ENCODE results near the gene NACA. TPM values are rescaled to one million over a fixed set of nuclear protein-coding genes. Genes with fewer than 3 reads are reported as not detected.

Gene NACA
- total RNA-seq, 1 experiment from 2014 or later = 1,420 TPM

DNA sequence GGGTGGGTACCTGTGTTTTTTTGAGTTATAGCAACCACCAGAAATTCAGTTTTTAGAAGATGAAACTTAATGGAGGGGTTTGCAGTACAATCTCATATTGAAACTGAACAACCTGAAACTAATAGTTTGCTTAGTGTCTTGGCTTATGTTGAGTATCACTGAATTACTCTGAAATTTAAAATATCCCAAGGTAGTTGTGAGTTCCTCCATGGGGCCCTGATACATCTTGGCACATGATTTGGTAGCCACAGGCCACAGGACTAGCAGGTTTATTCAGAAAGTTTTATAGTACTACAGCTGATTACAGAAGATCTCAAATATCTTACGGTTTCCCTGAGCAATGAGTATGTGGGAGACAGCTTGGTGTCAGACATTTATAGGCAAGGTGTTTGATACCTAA, 47.4 kb downstream of the NACA start:
- H3K4me3 ChIP-seq (ENCODE audit: low read length) = no peak overlapping the region
- H3K36me3 ChIP-seq (ENCODE audit: low read depth, low read length) = peaks cover 46% of the 10 kb centered on the region
- H4K20me1 ChIP-seq (ENCODE audit: low read length) = peaks cover 72% of the 10 kb centered on the region
- H3K27me3 ChIP-seq (ENCODE audit: low read length) = no peaks in the 10 kb centered on the region
- no peak overlapping the region for H3K9ac ChIP-seq (ENCODE audit: low read length)
- intact Hi-C loops (cut with micrococcal nuclease) = no loop called here
- ATAC-seq = no peak
- no TSS peak for BruUV-seq (replicated peaks)
- TF ChIP-seq, protein P1, sequence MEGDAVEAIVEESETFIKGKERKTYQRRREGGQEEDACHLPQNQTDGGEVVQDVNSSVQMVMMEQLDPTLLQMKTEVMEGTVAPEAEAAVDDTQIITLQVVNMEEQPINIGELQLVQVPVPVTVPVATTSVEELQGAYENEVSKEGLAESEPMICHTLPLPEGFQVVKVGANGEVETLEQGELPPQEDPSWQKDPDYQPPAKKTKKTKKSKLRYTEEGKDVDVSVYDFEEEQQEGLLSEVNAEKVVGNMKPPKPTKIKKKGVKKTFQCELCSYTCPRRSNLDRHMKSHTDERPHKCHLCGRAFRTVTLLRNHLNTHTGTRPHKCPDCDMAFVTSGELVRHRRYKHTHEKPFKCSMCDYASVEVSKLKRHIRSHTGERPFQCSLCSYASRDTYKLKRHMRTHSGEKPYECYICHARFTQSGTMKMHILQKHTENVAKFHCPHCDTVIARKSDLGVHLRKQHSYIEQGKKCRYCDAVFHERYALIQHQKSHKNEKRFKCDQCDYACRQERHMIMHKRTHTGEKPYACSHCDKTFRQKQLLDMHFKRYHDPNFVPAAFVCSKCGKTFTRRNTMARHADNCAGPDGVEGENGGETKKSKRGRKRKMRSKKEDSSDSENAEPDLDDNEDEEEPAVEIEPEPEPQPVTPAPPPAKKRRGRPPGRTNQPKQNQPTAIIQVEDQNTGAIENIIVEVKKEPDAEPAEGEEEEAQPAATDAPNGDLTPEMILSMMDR (conservative IDR thresholded peaks at IDR 0.05; ENCODE audit: low read depth, low read length) = no peak
- no peak for TF ChIP-seq EZH2 (IDR thresholded peaks at IDR 0.05; ENCODE audit: low read length, unreplicated experiment)
- no peak for TF ChIP-seq EZH2phosphoT487 (IDR thresholded peaks at IDR 0.05; ENCODE audit: borderline replicate concordance, low read length)
- H3K27ac ChIP-seq (ENCODE audit: low read length) = no peak overlapping the region
- no peaks in the 10 kb centered on the region for H3K9me3 ChIP-seq (ENCODE audit: low read length)
- POLR2A ChIA-PET (ENCODE audit: unreplicated experiment) = no interaction called here
- H3K79me2 ChIP-seq (ENCODE audit: low read length) = peaks cover 99% of the 10 kb centered on the region
- peaks cover 14% of the 10 kb centered on the region for H3F3A ChIP-seq (ENCODE audit: low read length, unreplicated experiment)
- DNase-seq = no peak
- H3K9me2 ChIP-seq (replicated peaks; ENCODE audit: low read length) = no peaks in the 10 kb centered on the region
- peaks cover 7% of the 10 kb centered on the region; the same call in 1 of the 2 replicates for H3K4me1 ChIP-seq (ENCODE audit: insufficient read depth, low read length)
- H2AFZ ChIP-seq (ENCODE audit: low read length) = no peak overlapping the region
- CTCF ChIA-PET = no interaction called here
- no peak overlapping the region for H3K4me2 ChIP-seq (ENCODE audit: low read length)

DNA sequence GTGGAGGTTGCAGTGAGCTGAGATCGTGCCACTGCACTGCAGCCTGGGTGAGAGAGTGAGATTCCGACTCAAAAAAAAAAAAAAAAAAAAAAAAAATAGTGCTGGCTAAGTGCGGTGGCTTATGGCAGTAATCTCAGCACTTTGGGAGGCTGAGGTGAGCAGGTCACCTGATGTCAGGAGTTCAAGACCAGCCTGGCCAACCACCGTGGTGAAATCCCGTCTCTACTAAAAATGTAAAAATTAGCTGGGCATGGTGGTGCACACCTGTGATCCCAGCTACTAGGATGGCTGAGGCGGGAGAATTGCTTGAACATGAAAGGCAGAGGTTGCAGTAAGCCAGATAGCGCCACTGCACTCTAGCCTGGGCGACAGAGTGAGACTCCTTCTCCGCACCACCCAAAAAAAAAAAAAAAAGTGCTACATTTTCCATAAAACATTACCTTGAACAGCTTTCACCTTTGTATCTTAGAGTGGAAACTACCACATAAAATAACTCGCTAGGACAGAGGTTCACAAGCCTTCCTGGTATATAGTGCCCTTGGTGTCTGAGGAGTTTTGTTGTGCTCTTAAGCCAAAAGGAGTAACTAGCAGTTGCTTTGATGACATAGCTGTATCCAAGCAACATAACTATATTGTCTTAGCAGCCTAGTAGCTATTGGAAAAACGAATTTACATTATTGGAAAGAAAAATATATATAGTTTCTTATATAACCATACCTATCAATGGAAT, 48.1 kb downstream of the NACA start:
- no peak overlapping the region for H3K4me3 ChIP-seq (ENCODE audit: low read length)
- peaks cover 49% of the 10 kb centered on the region for H3K36me3 ChIP-seq (ENCODE audit: low read depth, low read length)
- H4K20me1 ChIP-seq (ENCODE audit: low read length) = peaks cover 72% of the 10 kb centered on the region
- H2AFZ ChIP-seq (ENCODE audit: low read length) = no peak overlapping the region
- no peaks in the 10 kb centered on the region for H3K9me3 ChIP-seq (ENCODE audit: low read length)
- no peak overlapping the region for H3K9ac ChIP-seq (ENCODE audit: low read length)
- peaks cover 99% of the 10 kb centered on the region for H3K79me2 ChIP-seq (ENCODE audit: low read length)
- peaks cover under 1% of the 10 kb centered on the region; the same call in 1 of the 2 replicates for H3K4me1 ChIP-seq (ENCODE audit: insufficient read depth, low read length)
- no peaks in the 10 kb centered on the region for H3K9me2 ChIP-seq (replicated peaks; ENCODE audit: low read length)
- H3K27me3 ChIP-seq (ENCODE audit: low read length) = no peaks in the 10 kb centered on the region
- H3K4me2 ChIP-seq (ENCODE audit: low read length) = no peak overlapping the region
- H3F3A ChIP-seq (ENCODE audit: low read length, unreplicated experiment) = peaks cover 14% of the 10 kb centered on the region
- intact Hi-C loops (cut with micrococcal nuclease) = no loop called here
- no peak for DNase-seq
- ChIA-PET CTCF (no interaction called here), POLR2A (ENCODE audit: unreplicated experiment) (no interaction called here)
- no peak overlapping the region for H3K27ac ChIP-seq (ENCODE audit: low read length)
- TF ChIP-seq EZH2phosphoT487 (IDR thresholded peaks at IDR 0.05; ENCODE audit: borderline replicate concordance, low read length) (no peak), EZH2 (IDR thresholded peaks at IDR 0.05; ENCODE audit: low read length, unreplicated experiment) (no peak)
- TF ChIP-seq, protein P1 (conservative IDR thresholded peaks at IDR 0.05; ENCODE audit: low read depth, low read length) = no peak
- ATAC-seq = no peak
- BruUV-seq (replicated peaks) = no TSS peak

DNA sequence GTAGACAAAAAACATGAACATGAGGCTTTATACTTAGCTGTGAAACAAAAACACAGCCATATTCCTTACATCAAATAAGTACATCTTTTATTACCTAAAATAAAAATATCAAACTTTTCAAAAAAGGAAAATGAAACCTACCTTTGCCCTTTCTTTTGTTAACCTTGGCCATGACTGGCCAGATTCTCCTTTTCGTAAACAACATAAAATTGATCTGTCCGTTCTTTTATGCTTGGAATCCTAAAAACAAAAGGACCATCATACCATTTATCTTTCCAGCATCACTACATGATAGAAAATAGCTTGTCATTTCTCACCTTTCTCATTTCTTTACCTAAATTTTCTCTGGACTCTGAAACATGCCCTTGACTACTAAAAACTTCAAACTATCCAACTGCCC, 53.5 kb downstream of the NACA start:
- no peak overlapping the region for H3K9ac ChIP-seq (ENCODE audit: low read length)
- DNase-seq (no peak), ATAC-seq (no peak)
- no peaks in the 10 kb centered on the region for H3K9me2 ChIP-seq (replicated peaks; ENCODE audit: low read length)
- no peak overlapping the region for H3K4me3 ChIP-seq (ENCODE audit: low read length)
- ChIA-PET CTCF (interaction anchor here (0.6 kb wide), 1 partner anchor 13 kb away, joined by 3 read pairs; no protein-coding TSS in a partner anchor), POLR2A (ENCODE audit: unreplicated experiment) (no interaction called here)
- no peaks in the 10 kb centered on the region for H3K27me3 ChIP-seq (ENCODE audit: low read length)
- no peaks in the 10 kb centered on the region for H3K9me3 ChIP-seq (ENCODE audit: low read length)
- H3K79me2 ChIP-seq (ENCODE audit: low read length) = peaks cover 95% of the 10 kb centered on the region
- TF ChIP-seq, protein P1 (conservative IDR thresholded peaks at IDR 0.05; ENCODE audit: low read depth, low read length) = no peak
- no peak for TF ChIP-seq EZH2 (IDR thresholded peaks at IDR 0.05; ENCODE audit: low read length, unreplicated experiment)
- no peak for TF ChIP-seq EZH2phosphoT487 (IDR thresholded peaks at IDR 0.05; ENCODE audit: borderline replicate concordance, low read length)
- BruUV-seq (replicated peaks) = no TSS peak
- peaks cover 47% of the 10 kb centered on the region for H4K20me1 ChIP-seq (ENCODE audit: low read length)
- peaks cover 4% of the 10 kb centered on the region for H3F3A ChIP-seq (ENCODE audit: low read length, unreplicated experiment)
- H2AFZ ChIP-seq (ENCODE audit: low read length) = no peak overlapping the region
- H3K36me3 ChIP-seq (ENCODE audit: low read depth, low read length) = peaks cover 63% of the 10 kb centered on the region
- H3K27ac ChIP-seq (ENCODE audit: low read length) = no peak overlapping the region
- peaks cover 15% of the 10 kb centered on the region for H3K4me1 ChIP-seq (ENCODE audit: insufficient read depth, low read length)
- intact Hi-C loops (cut with micrococcal nuclease) = no loop called here
- H3K4me2 ChIP-seq (ENCODE audit: low read length) = no peak overlapping the region

All from PC-3 (cell line).